PC-9 (cell line): ENCODE measurements around the gene PTTG1IP2.

Source experiments
- EZH2 ChIP-seq: fragments of 200-600 bp; sonication (generic); IDR thresholded peaks from 2 replicates; pipeline ENCODE4 v1.8.0; 2017; ENCODE audit warnings: antibody characterized with exemption, low read depth
- TF ChIP-seq, protein P1 (sequence below): fragments of 200-600 bp; sonication (generic); conservative IDR thresholded peaks from 2 replicates; pipeline ENCODE4 v1.6.1; 2017; ENCODE audit warnings: mixed run types, antibody characterized with exemption, mild to moderate bottlenecking, moderate library complexity

DNA sequence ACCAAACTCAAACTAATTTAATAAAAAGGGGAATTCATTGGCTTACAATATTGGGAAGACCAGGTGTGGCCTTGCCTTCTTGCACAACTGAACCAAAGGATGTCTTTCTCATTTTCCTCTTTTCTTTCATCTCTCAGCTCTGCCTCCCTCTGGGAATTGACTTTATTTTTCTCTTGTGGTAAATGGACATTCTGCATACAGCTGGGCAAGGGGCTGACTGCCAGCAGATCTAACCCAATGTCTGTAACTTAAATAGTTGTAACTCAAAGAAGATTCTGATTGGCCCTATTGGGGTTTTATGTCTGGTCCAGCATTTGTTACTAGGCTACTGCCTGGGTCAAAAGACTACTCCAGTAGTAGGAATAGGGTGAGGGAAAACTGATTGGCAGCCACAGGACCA is 15.3 kb downstream of the PTTG1IP2 start:
- no peak for TF ChIP-seq EZH2
- TF ChIP-seq, protein P1, sequence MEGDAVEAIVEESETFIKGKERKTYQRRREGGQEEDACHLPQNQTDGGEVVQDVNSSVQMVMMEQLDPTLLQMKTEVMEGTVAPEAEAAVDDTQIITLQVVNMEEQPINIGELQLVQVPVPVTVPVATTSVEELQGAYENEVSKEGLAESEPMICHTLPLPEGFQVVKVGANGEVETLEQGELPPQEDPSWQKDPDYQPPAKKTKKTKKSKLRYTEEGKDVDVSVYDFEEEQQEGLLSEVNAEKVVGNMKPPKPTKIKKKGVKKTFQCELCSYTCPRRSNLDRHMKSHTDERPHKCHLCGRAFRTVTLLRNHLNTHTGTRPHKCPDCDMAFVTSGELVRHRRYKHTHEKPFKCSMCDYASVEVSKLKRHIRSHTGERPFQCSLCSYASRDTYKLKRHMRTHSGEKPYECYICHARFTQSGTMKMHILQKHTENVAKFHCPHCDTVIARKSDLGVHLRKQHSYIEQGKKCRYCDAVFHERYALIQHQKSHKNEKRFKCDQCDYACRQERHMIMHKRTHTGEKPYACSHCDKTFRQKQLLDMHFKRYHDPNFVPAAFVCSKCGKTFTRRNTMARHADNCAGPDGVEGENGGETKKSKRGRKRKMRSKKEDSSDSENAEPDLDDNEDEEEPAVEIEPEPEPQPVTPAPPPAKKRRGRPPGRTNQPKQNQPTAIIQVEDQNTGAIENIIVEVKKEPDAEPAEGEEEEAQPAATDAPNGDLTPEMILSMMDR = no peak
